H9 (cell line): ENCODE measurements around the gene CYP2J2. TPM values are rescaled to one million over a fixed set of nuclear protein-coding genes. Genes with fewer than 3 reads are reported as not detected.
"Not testable (repeated sequence)": the region's sequence is repeated elsewhere in the genome, so short reads cannot be mapped to it uniquely, and the experiment has no call there.

Source experiments
- DNase-seq: peaks from one replicate; pipeline ENCODE4 v3.0.0-alpha.2; 2017
- H2AFZ ChIP-seq: one replicate; pipeline ENCODE4 v1.6.1; 2013; ENCODE audit warnings: mild to moderate bottlenecking, low read length, control low read depth, moderate library complexity
- H2AK5ac ChIP-seq: 2 replicates; pipeline ENCODE4 v1.6.1; 2013; ENCODE audit warnings: low read length, control low read depth, mixed read lengths; ENCODE audit not compliant: insufficient read length
- H2BK120ac ChIP-seq: one replicate; pipeline ENCODE4 v1.6.1; 2013; ENCODE audit warnings: low read depth, mild to moderate bottlenecking, low read length, control low read depth, inconsistent platforms; ENCODE audit not compliant: poor library complexity, severe bottlenecking
- H2BK12ac ChIP-seq: 2 replicates; pipeline ENCODE4 v1.6.1; 2013; ENCODE audit warnings: low read length, control low read depth, mixed read lengths, low read depth; ENCODE audit not compliant: insufficient read length
- H2BK15ac ChIP-seq: 2 replicates; pipeline ENCODE4 v1.6.1; 2013; ENCODE audit warnings: low read depth, low read length, control low read depth
- H2BK20ac ChIP-seq: one replicate; pipeline ENCODE4 v1.6.1; 2013; ENCODE audit warnings: low read depth, mild to moderate bottlenecking, low read length, control low read depth, inconsistent platforms; ENCODE audit not compliant: poor library complexity, severe bottlenecking
- H2BK5ac ChIP-seq: 2 replicates; pipeline ENCODE4 v1.6.1; 2013; ENCODE audit warnings: low read length, control low read depth, mixed read lengths; ENCODE audit not compliant: insufficient read length
- H3K14ac ChIP-seq: 2 replicates; pipeline ENCODE4 v1.6.1; 2013; ENCODE audit warnings: low read length, control low read depth; ENCODE audit not compliant: insufficient read depth
- H3K18ac ChIP-seq: 2 replicates; pipeline ENCODE4 v1.6.1; 2013; ENCODE audit warnings: low read depth, mild to moderate bottlenecking, mixed read lengths, low read length, control low read depth; ENCODE audit not compliant: insufficient read length
- H3K23ac ChIP-seq: 2 replicates; pipeline ENCODE4 v1.6.1; 2013; ENCODE audit warnings: low read length, control low read depth, mixed read lengths, low read depth; ENCODE audit not compliant: insufficient read length
- H3K23me2 ChIP-seq: 2 replicates; pipeline ENCODE4 v1.6.1; 2013; ENCODE audit warnings: low read depth, mild to moderate bottlenecking, mixed read lengths, low read length, control low read depth; ENCODE audit not compliant: insufficient read length, poor library complexity, severe bottlenecking
- H3K27ac ChIP-seq: 2 replicates; pipeline ENCODE4 v1.5.1; 2013; ENCODE audit warnings: low read length, control low read depth, mixed read lengths, low read depth; ENCODE audit not compliant: insufficient read length
- H3K27me3 ChIP-seq: 2 replicates; pipeline ENCODE4 v1.6.1; 2013; ENCODE audit warnings: low read length, control low read depth, inconsistent platforms; ENCODE audit not compliant: insufficient read depth
- H3K4ac ChIP-seq: 2 replicates; pipeline ENCODE4 v1.6.1; 2013; ENCODE audit warnings: low read depth, mild to moderate bottlenecking, control low read depth, inconsistent platforms, low read length, moderate library complexity
- H3K4me1 ChIP-seq: 2 replicates; pipeline ENCODE4 v1.6.1; 2013; ENCODE audit warnings: low read length, control low read depth, inconsistent platforms; ENCODE audit not compliant: insufficient read depth
- H3K4me2 ChIP-seq: 2 replicates; pipeline ENCODE4 v1.6.1; 2013; ENCODE audit warnings: low read length, control low read depth, mixed read lengths; ENCODE audit not compliant: insufficient read length, insufficient read depth
- H3K56ac ChIP-seq: 2 replicates; pipeline ENCODE4 v1.6.1; 2013; ENCODE audit warnings: low read depth, mild to moderate bottlenecking, mixed read lengths, low read length, control low read depth; ENCODE audit not compliant: insufficient read length
- H3K79me1 ChIP-seq: 2 replicates; pipeline ENCODE4 v1.6.1; 2013; ENCODE audit warnings: low read depth, mild to moderate bottlenecking, moderate library complexity, low read length, control low read depth, inconsistent platforms; ENCODE audit not compliant: insufficient read depth, poor library complexity, severe bottlenecking
- H3K79me2 ChIP-seq: 2 replicates; pipeline ENCODE4 v1.6.1; 2013; ENCODE audit warnings: low read length, control low read depth, inconsistent platforms; ENCODE audit not compliant: insufficient read depth
- H3K9ac ChIP-seq: 2 replicates; pipeline ENCODE4 v1.6.1; 2013; ENCODE audit warnings: low read length, control low read depth, mixed read lengths; ENCODE audit not compliant: insufficient read length; ENCODE audit errors: extremely low read depth
- H3K9me3 ChIP-seq: one replicate; pipeline ENCODE4 v1.6.1; 2013; ENCODE audit warnings: low read depth, low read length, inconsistent platforms; ENCODE audit not compliant: control insufficient read depth
- H3T11ph ChIP-seq: one replicate; pipeline ENCODE4 v1.6.1; 2013; ENCODE audit warnings: mild to moderate bottlenecking, low read length, control low read depth, inconsistent platforms
- H4K20me1 ChIP-seq: one replicate; pipeline ENCODE4 v1.6.1; 2013; ENCODE audit not compliant: control insufficient read depth, insufficient read length, insufficient read depth
- H4K5ac ChIP-seq: 2 replicates; pipeline ENCODE4 v1.6.1; 2013; ENCODE audit warnings: low read depth, mild to moderate bottlenecking, mixed read lengths, low read length, control low read depth; ENCODE audit not compliant: insufficient read length
- H4K8ac ChIP-seq: replicated peaks from 2 replicates; pipeline ENCODE4 v1.6.1; 2013; ENCODE audit warnings: low read length, control low read depth, mixed read lengths, low read depth; ENCODE audit not compliant: insufficient read length
- H4K91ac ChIP-seq: 2 replicates; pipeline ENCODE4 v1.6.1; 2013; ENCODE audit warnings: low read depth, mild to moderate bottlenecking, moderate library complexity, mixed read lengths, low read length, control low read depth; ENCODE audit not compliant: insufficient read length
- H3K27ac Mint-ChIP-seq, 3 experiments: 2 replicates in 2 of 3; 3 replicates in 1 of 3; pipeline ENCODE4 v1.8.0; 2020 to 2021; ENCODE audit warnings: mixed read lengths in 3 of 3, mild to moderate bottlenecking in 1 of 3, moderate library complexity in 1 of 3
- H3K27me3 Mint-ChIP-seq: 2 replicates; pipeline ENCODE4 v1.8.0; 2021; ENCODE audit warnings: low read depth, mild to moderate bottlenecking, moderate library complexity, mixed read lengths
- H3K36me3 Mint-ChIP-seq, 3 experiments: 2 replicates in 2 of 3; 3 replicates in 1 of 3; pipeline ENCODE4 v1.8.0; 2020 to 2021; ENCODE audit warnings: low read depth in 3 of 3, mixed read lengths in 3 of 3; ENCODE audit not compliant: insufficient read depth in 1 of 3
- H3K4me1 Mint-ChIP-seq, 2 experiments: 2 replicates each; pipeline ENCODE4 v1.8.0; 2020; ENCODE audit warnings: mixed read lengths in 2 of 2
- H3K4me3 Mint-ChIP-seq, 2 experiments: 2 replicates in 1 of 2; 3 replicates in 1 of 2; pipeline ENCODE4 v1.8.0; 2020 to 2021; ENCODE audit warnings: mild to moderate bottlenecking in 2 of 2, mixed read lengths in 2 of 2, moderate library complexity in 1 of 2
- H3K9me3 Mint-ChIP-seq, 2 experiments: 2 replicates in 1 of 2; 3 replicates in 1 of 2; pipeline ENCODE4 v1.8.0; 2020; ENCODE audit warnings: mild to moderate bottlenecking in 2 of 2, mixed read lengths in 2 of 2, moderate library complexity in 1 of 2
- WGBS: extraction: QIAGEN DNeasy Blood & Tissue Kit; methylation state at CpG from one replicate; pipeline ENCODE4 v1.1.7; 2013; ENCODE audit warnings: missing lambda C conversion rate, low lambda C conversion rate, mixed read lengths; ENCODE audit not compliant: insufficient read length; ENCODE audit errors: extremely low coverage; 5-methylcytosine and 5-hydroxymethylcytosine counted together
- total RNA-seq: library from RNA; stranded (reverse); gene quantifications from 2 replicates; pipeline ENCODE4 v1.2.1, GENCODE V29; 2021
- TF ChIP-seq, protein P1 (sequence below): fragments of 200-600 bp; sonication (generic); conservative IDR thresholded peaks from 3 replicates; pipeline ENCODE4 v1.8.0; 2021; ENCODE audit warnings: antibody characterized with exemption, mild to moderate bottlenecking

The CYP2J2 gene
- total RNA-seq, 1 experiment from 2014 or later, result 0.57 TPM

DNA sequence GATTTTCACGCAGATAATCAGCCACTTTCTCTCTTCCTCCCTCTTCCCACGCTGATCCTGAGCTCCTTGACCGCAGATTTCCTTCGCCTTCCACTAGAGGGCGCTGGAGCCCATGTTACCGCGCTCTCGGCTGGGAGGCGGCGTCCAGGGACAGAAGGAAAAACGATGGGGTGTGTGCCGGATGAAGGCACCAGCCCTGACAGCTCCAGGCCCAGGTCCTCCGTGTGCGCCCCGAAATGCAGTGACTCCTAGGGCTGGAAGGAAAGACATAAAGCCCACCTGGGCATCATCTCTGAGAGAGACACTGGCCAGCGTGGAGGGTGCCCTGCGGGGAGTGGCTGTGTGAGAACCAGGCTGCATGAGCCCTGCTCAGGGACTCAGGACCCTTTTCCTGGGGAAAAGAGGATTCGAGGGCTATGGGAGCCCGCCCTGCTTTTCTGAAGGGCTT is 44.9 kb upstream of the CYP2J2 start:
- no peak overlapping the region for H2BK12ac ChIP-seq
- H4K5ac ChIP-seq, result no peak overlapping the region
- H3K23ac ChIP-seq, result no peak overlapping the region
- peaks cover 17% of the 10 kb centered on the region for H3K27me3 Mint-ChIP-seq
- H3K4ac ChIP-seq, result no peak overlapping the region
- H3K4me2 ChIP-seq, result peak overlapping the region; percentile 58
- no peak overlapping the region for H3K27ac ChIP-seq
- TF ChIP-seq, protein P1, sequence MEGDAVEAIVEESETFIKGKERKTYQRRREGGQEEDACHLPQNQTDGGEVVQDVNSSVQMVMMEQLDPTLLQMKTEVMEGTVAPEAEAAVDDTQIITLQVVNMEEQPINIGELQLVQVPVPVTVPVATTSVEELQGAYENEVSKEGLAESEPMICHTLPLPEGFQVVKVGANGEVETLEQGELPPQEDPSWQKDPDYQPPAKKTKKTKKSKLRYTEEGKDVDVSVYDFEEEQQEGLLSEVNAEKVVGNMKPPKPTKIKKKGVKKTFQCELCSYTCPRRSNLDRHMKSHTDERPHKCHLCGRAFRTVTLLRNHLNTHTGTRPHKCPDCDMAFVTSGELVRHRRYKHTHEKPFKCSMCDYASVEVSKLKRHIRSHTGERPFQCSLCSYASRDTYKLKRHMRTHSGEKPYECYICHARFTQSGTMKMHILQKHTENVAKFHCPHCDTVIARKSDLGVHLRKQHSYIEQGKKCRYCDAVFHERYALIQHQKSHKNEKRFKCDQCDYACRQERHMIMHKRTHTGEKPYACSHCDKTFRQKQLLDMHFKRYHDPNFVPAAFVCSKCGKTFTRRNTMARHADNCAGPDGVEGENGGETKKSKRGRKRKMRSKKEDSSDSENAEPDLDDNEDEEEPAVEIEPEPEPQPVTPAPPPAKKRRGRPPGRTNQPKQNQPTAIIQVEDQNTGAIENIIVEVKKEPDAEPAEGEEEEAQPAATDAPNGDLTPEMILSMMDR, result peak; percentile 94
- H2AFZ ChIP-seq, result peak overlapping the region; percentile 88
- H3T11ph ChIP-seq, result no peak overlapping the region
- 0 out of 4 replicates have a peak, but pooled peaks cover 0 to 2% of the 10 kb centered on the region in 2 experiments for H3K4me1 Mint-ChIP-seq
- H4K20me1 ChIP-seq, result no peaks in the 10 kb centered on the region
- peak overlapping the region; percentile 47 to 52; a peak in 4 of 5 replicates for H3K4me3 Mint-ChIP-seq
- no peaks in the 10 kb centered on the region for H3K36me3 Mint-ChIP-seq
- no peaks in the 10 kb centered on the region for H3K79me2 ChIP-seq
- H3K27me3 ChIP-seq, result no peaks in the 10 kb centered on the region; the same call in 1 of the 2 replicates
- no peaks in the 10 kb centered on the region for H3K79me1 ChIP-seq
- no peaks in the 10 kb centered on the region for H3K9me3 ChIP-seq
- H3K23me2 ChIP-seq, result peaks cover 6% of the 10 kb centered on the region
- no peak overlapping the region for H2BK20ac ChIP-seq
- H3K14ac ChIP-seq, result no peak overlapping the region
- H3K9ac ChIP-seq, result no peak overlapping the region
- H3K4me1 ChIP-seq, result no peaks in the 10 kb centered on the region
- no peak overlapping the region for H2BK5ac ChIP-seq
- no peaks in the 10 kb centered on the region for H3K9me3 Mint-ChIP-seq
- no peak overlapping the region for H3K56ac ChIP-seq
- no peak overlapping the region for H4K8ac ChIP-seq
- no peak overlapping the region for H2BK15ac ChIP-seq
- no peak overlapping the region for H2BK120ac ChIP-seq
- H4K91ac ChIP-seq, result no peak overlapping the region
- no peak overlapping the region for H3K18ac ChIP-seq
- H2AK5ac ChIP-seq, result no peak overlapping the region
- whole genome bisulfite sequencing, result no CpG with 5 or more reads among the region's 19 CpGs
- no peak overlapping the region for H3K27ac Mint-ChIP-seq
- peak; percentile 82 for DNase-seq

GRCh38 chr1:59969542-59970175 is 43.1 kb upstream of the CYP2J2 start:
- not testable (repeated sequence) for H3K27me3 ChIP-seq, H3K4me1 Mint-ChIP-seq, H3K23ac ChIP-seq, H3K56ac ChIP-seq, H3K27me3 Mint-ChIP-seq, H3K79me2 ChIP-seq, H2AK5ac ChIP-seq, H3K14ac ChIP-seq, H3K36me3 Mint-ChIP-seq, H3K79me1 ChIP-seq, H3K9ac ChIP-seq, H3K9me3 ChIP-seq, H4K8ac ChIP-seq, H3K18ac ChIP-seq, DNase-seq, H4K20me1 ChIP-seq, H3K4me3 Mint-ChIP-seq, H3K27ac ChIP-seq, H3K23me2 ChIP-seq, H3K4ac ChIP-seq, H2BK120ac ChIP-seq, H4K5ac ChIP-seq, H2BK20ac ChIP-seq, H2BK5ac ChIP-seq, H3T11ph ChIP-seq, H3K27ac Mint-ChIP-seq, H2AFZ ChIP-seq, H2BK12ac ChIP-seq, H3K4me2 ChIP-seq, H3K9me3 Mint-ChIP-seq, H4K91ac ChIP-seq, H3K4me1 ChIP-seq, H2BK15ac ChIP-seq
- no CpG with 5 or more reads among the region's 42 CpGs for WGBS
